CD4-positive, alpha-beta T cell (primary cell): ENCODE data around the gene PIK3IP1. TPM values are rescaled to one million over a fixed set of nuclear protein-coding genes. Genes with fewer than 3 reads are reported as not detected.
"Not testable (repeated sequence)": the region's sequence is repeated elsewhere in the genome, so short reads cannot be mapped to it uniquely, and the experiment has no call there.

ENCODE experiments used
- ATAC-seq: fragments of 200-7000 bp; cut with Tn5 transposase; one replicate; pipeline ENCODE4 v1.10.0; 2022; ENCODE audit warnings: mild to moderate bottlenecking; ENCODE audit not compliant: poor library complexity
- CTCF ChIA-PET: fragments of 350-600 bp; sonication (Branson Sonifier 250); formaldehyde crosslinking; loops from one replicate; lab custom pipeline; 2021; ENCODE audit warnings: antibody characterized with exemption, inconsistent platforms; lab: Charles Lee
- POLR2A ChIA-PET: fragments of 350-600 bp; sonication (Branson Sonifier 250); formaldehyde crosslinking; loops from one replicate; lab custom pipeline; 2021; ENCODE audit warnings: antibody characterized with exemption, inconsistent platforms; lab: Charles Lee
- DNase-seq, 14 experiments: peaks; one replicate each; pipeline ENCODE4 v3.0.0-alpha.2; 2013 to 2020; ENCODE audit warnings: mixed read lengths in 2 of 14
- H3K27ac ChIP-seq, 2 donors: one replicate each; pipeline versions ENCODE4 v1.5.1 to v1.7.0; 2013; ENCODE audit warnings: low read length in 2 of 2, low read depth in 1 of 2, mild to moderate bottlenecking in 1 of 2
- H3K27me3 ChIP-seq, 2 experiments: 1 replicate in 1 of 2; 2 replicates in 1 of 2; pipeline versions ENCODE4 v1.6.1 to v1.7.0; 2013; ENCODE audit warnings: low read length in 2 of 2, control low read depth in 1 of 2, mild to moderate bottlenecking in 1 of 2, moderate library complexity in 1 of 2; ENCODE audit not compliant: insufficient read depth in 2 of 2, control insufficient read depth in 1 of 2
- H3K36me3 ChIP-seq: one replicate; pipeline ENCODE4 v1.6.1; 2013; ENCODE audit warnings: low read length, control low read depth; ENCODE audit not compliant: insufficient read depth
- H3K4me1 ChIP-seq: one replicate; pipeline ENCODE4 v1.6.1; 2013; ENCODE audit warnings: low read length, control low read depth; ENCODE audit not compliant: insufficient read depth
- H3K4me3 ChIP-seq: one replicate; pipeline ENCODE4 v1.5.1; 2013; ENCODE audit warnings: mild to moderate bottlenecking, low read length, moderate library complexity
- H3K9me3 ChIP-seq, 2 experiments: 1 replicate in 1 of 2; 2 replicates in 1 of 2; pipeline versions ENCODE4 v1.6.1 to v1.7.0; 2013; ENCODE audit warnings: low read length in 2 of 2, mild to moderate bottlenecking in 2 of 2, control low read depth in 1 of 2, moderate library complexity in 1 of 2; ENCODE audit not compliant: control insufficient read depth in 1 of 2, insufficient read depth in 1 of 2
- H3K27ac Mint-ChIP-seq: one replicate; pipeline ENCODE4 v1.8.0; 2020; ENCODE audit warnings: mixed read lengths
- H3K27me3 Mint-ChIP-seq: one replicate; pipeline ENCODE4 v1.8.0; 2021; ENCODE audit warnings: mixed read lengths
- H3K36me3 Mint-ChIP-seq: one replicate; pipeline ENCODE4 v1.8.0; 2021; ENCODE audit warnings: low read depth, mixed read lengths
- H3K4me1 Mint-ChIP-seq: one replicate; pipeline ENCODE4 v1.8.0; 2021; ENCODE audit warnings: low read depth, mixed read lengths
- H3K4me3 Mint-ChIP-seq: one replicate; pipeline ENCODE4 v1.8.0; 2020; ENCODE audit warnings: mild to moderate bottlenecking, mixed read lengths
- H3K9me3 Mint-ChIP-seq: one replicate; pipeline ENCODE4 v1.8.0; 2020; ENCODE audit warnings: mixed read lengths
- intact Hi-C, 2 experiments: fragments of 100-400 bp; cut with DNase I in 1 of 2; cut with micrococcal nuclease in 1 of 2; formaldehyde crosslinking; loops; one replicate each; pipeline versions ENCODE4 v1.15.1 to v1.9.0; 2023 to 2025; cut with DNase I, micrococcal nuclease
- total RNA-seq, 174 experiments: library from RNA in 2 of 174; stranded (reverse) in 2 of 174; gene quantifications; one replicate each; pipeline ENCODE4 v1.2.3 and lab custom pipeline; 2021 to 2026
- TF ChIP-seq, protein P1 (sequence below): fragments of 200-600 bp; IDR thresholded peaks from one replicate; pipeline ENCODE4 v1.8.0; 2022; ENCODE audit warnings: antibody characterized with exemption, mild to moderate bottlenecking

PIK3IP1 gene
- total RNA-seq, 2 experiments from 2014 or later, result 1,063 to 1,072 TPM

DNA sequence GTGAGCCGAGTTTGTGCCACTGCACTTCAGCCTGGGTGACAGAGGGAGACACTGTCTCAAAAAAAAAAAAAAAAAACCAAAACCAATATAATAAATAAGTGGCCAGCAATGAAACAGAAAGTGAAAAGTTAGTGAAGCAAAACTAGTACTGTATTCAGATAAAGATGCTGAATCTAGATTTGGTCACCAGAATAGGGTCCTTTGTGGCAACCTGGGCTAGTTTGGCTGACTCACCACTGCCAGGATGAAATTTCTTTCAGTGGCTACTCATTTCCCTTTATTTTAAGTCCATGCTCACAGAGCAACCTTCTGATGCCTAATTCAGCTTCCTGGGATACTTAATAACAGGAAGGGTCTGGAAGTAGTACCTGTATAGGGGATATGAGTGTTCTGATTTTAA, 54.2 kb downstream of the PIK3IP1 start:
- TF ChIP-seq, protein P1, sequence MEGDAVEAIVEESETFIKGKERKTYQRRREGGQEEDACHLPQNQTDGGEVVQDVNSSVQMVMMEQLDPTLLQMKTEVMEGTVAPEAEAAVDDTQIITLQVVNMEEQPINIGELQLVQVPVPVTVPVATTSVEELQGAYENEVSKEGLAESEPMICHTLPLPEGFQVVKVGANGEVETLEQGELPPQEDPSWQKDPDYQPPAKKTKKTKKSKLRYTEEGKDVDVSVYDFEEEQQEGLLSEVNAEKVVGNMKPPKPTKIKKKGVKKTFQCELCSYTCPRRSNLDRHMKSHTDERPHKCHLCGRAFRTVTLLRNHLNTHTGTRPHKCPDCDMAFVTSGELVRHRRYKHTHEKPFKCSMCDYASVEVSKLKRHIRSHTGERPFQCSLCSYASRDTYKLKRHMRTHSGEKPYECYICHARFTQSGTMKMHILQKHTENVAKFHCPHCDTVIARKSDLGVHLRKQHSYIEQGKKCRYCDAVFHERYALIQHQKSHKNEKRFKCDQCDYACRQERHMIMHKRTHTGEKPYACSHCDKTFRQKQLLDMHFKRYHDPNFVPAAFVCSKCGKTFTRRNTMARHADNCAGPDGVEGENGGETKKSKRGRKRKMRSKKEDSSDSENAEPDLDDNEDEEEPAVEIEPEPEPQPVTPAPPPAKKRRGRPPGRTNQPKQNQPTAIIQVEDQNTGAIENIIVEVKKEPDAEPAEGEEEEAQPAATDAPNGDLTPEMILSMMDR, result no peak
- DNase-seq, result no peak
- Histone ChIP-seq H3K27me3 (no peaks in the 10 kb centered on the region), H3K4me1 (peaks cover 3% of the 10 kb centered on the region), H3K27ac (no peak overlapping the region), H3K9me3 (no peaks in the 10 kb centered on the region), H3K4me3 (no peak overlapping the region), H3K36me3 (peaks cover 8% of the 10 kb centered on the region)
- Mint-ChIP-seq H3K4me3 (no peak overlapping the region), H3K36me3 (peaks cover 37% of the 10 kb centered on the region), H3K27me3 (no peaks in the 10 kb centered on the region), H3K9me3 (no peaks in the 10 kb centered on the region), H3K4me1 (peaks cover 33% of the 10 kb centered on the region), H3K27ac (no peak overlapping the region)
- POLR2A ChIA-PET, result no interaction called here
- intact Hi-C loops, result no loop called here
- ATAC-seq, result no peak
- CTCF ChIA-PET, result no interaction called here

- peaks cover 29% of the 10 kb centered on the region for H3K4me1 Mint-ChIP-seq
- DNase-seq, H3K27ac ChIP-seq, H3K4me3 Mint-ChIP-seq, H3K27me3 Mint-ChIP-seq, intact Hi-C loops, H3K9me3 ChIP-seq, POLR2A ChIA-PET, H3K36me3 ChIP-seq, H3K27me3 ChIP-seq, H3K27ac Mint-ChIP-seq, H3K4me3 ChIP-seq, H3K9me3 Mint-ChIP-seq, ATAC-seq: not testable (repeated sequence)
- H3K4me1 ChIP-seq, result peaks cover 11% of the 10 kb centered on the region
- peaks cover 27% of the 10 kb centered on the region for H3K36me3 Mint-ChIP-seq
- CTCF ChIA-PET, result interaction anchor here (1.3 kb wide), 1 partner anchor 77 kb away, joined by 3 read pairs; no protein-coding TSS in a partner anchor
Observed at GRCh38 chr22:31236044-31236443, 56.2 kb downstream of the PIK3IP1 start.

- peaks cover 27% of the 10 kb centered on the region for H3K36me3 Mint-ChIP-seq
- peak in 2 of 14 experiments; percentile 56 to 57 for DNase-seq
- Histone ChIP-seq H3K9me3 (no peaks in the 10 kb centered on the region), H3K27me3 (no peaks in the 10 kb centered on the region), H3K4me1 (peaks cover 20% of the 10 kb centered on the region), H3K4me3 (no peak overlapping the region), H3K36me3 (peaks cover 8% of the 10 kb centered on the region), H3K27ac (no peak overlapping the region)
- ChIA-PET CTCF (no interaction called here), POLR2A (interaction anchor here (0.9 kb wide), 1 partner anchor 55 kb away, joined by 4 read pairs; no protein-coding TSS in a partner anchor)
- ATAC-seq, result no peak
- peaks cover 38% of the 10 kb centered on the region for H3K4me1 Mint-ChIP-seq
- intact Hi-C loops, result no loop called here
- no peaks in the 10 kb centered on the region for H3K27me3 Mint-ChIP-seq
- no peaks in the 10 kb centered on the region for H3K9me3 Mint-ChIP-seq
- H3K4me3 Mint-ChIP-seq, result no peak overlapping the region
- TF ChIP-seq, protein P1, result no peak
- H3K27ac Mint-ChIP-seq, result no peak overlapping the region
Observed at GRCh38 chr22:31235081-31235480, 57.2 kb downstream of the PIK3IP1 start.

DNA sequence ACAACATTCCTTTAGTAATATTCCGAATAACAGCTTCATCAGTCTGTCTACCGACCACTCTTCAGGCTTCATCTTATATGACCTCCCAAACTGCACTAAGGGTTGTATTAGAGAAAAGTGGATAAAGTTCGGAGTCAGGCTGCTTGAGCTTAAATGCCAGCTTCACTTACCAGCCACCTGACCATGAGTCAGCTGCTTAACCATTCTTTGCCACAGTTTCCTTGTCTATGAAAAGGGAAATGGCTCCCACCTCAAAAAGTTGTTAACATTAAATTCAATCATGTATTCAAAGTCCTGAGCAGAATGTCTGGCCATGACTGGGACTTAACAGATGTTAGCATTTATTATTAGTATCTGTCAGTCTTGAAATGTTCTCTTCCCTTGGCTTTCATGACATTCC, 59.3 kb downstream of the PIK3IP1 start:
- Mint-ChIP-seq H3K27me3 (no peaks in the 10 kb centered on the region), H3K4me1 (peaks cover 47% of the 10 kb centered on the region), H3K4me3 (no peak overlapping the region), H3K27ac (no peak overlapping the region), H3K36me3 (peaks cover 27% of the 10 kb centered on the region), H3K9me3 (no peaks in the 10 kb centered on the region)
- ChIA-PET POLR2A (interaction anchor here (0.6 to 0.9 kb wide), 2 partner anchors 59 to 73 kb away, joined by 3 read pairs; partner anchors contain the start of genes PIK3IP1 and RNF185), CTCF (interaction anchor here (0.6 kb wide), 1 partner anchor 35 kb away, joined by 4 read pairs; no protein-coding TSS in a partner anchor)
- intact Hi-C loops, result loop anchor here (5.0 kb wide), 4 partner anchors 36 to 601 kb away; partner anchors contain the start of gene SELENOM (in 1 of the 2)
- ATAC-seq, result no peak
- DNase-seq, result peak in 2 of 14 experiments; percentile 47 to 52
- Histone ChIP-seq H3K4me1 (peaks cover 29% of the 10 kb centered on the region), H3K4me3 (no peak overlapping the region), H3K36me3 (peaks cover 8% of the 10 kb centered on the region), H3K27me3 (no peaks in the 10 kb centered on the region), H3K9me3 (no peaks in the 10 kb centered on the region), H3K27ac (no peak overlapping the region)
- TF ChIP-seq, protein P1, result no peak
